AG04450 (cell line): ENCODE measurements around the gene MRPL12. TPM values are rescaled to one million over a fixed set of nuclear protein-coding genes. Genes with fewer than 3 reads are reported as not detected.

Experiments
- CTCF ChIA-PET: fragments of 300-600, 350-600 bp; formaldehyde crosslinking; extraction: SDS; loops from one replicate; lab custom pipeline; 2022; ENCODE audit warnings: antibody characterized with exemption, inconsistent platforms; lab: Charles Lee
- POLR2A ChIA-PET: fragments of 350-600 bp; formaldehyde crosslinking; extraction: SDS; loops from one replicate; lab custom pipeline; 2021; ENCODE audit warnings: antibody characterized with exemption, inconsistent platforms; lab: Yijun Ruan, JAX
- DNase-seq: peaks from one replicate; pipeline ENCODE4 v3.0.0-alpha.2; 2011; ENCODE audit warnings: low read depth, low spot score
- H3K27ac ChIP-seq: one replicate; pipeline ENCODE4 v1.5.1; 2012; ENCODE audit warnings: low read depth, low read length, control low read depth
- H3K27me3 ChIP-seq: one replicate; pipeline ENCODE4 v1.6.0; 2012; ENCODE audit warnings: low read length; ENCODE audit not compliant: control insufficient read depth, insufficient read depth
- H3K4me3 ChIP-seq: 2 replicates; pipeline ENCODE4 v1.5.1; 2011; ENCODE audit warnings: mild to moderate bottlenecking, low read depth, low read length, control low read depth
- H3K9me3 ChIP-seq: 2 replicates; pipeline ENCODE4 v1.5.1; 2012; ENCODE audit warnings: low read length; ENCODE audit not compliant: control insufficient read depth, insufficient read depth
- polyA plus RNA-seq: library from polyadenylated mRNA; depleted of rRNA; stranded (reverse); fragments of >200 nt; gene quantifications from 2 replicates; pipeline ENCODE4 v1.2.3, GENCODE V29; 2011
- TF ChIP-seq, protein P1 (sequence below): IDR thresholded peaks from 2 replicates; pipeline ENCODE4 v1.5.1; 2011; ENCODE audit warnings: low read depth, low read length, control low read depth, inconsistent platforms

The MRPL12 gene
- polyA plus RNA-seq, 1 experiment = 52.1 TPM

DNA sequence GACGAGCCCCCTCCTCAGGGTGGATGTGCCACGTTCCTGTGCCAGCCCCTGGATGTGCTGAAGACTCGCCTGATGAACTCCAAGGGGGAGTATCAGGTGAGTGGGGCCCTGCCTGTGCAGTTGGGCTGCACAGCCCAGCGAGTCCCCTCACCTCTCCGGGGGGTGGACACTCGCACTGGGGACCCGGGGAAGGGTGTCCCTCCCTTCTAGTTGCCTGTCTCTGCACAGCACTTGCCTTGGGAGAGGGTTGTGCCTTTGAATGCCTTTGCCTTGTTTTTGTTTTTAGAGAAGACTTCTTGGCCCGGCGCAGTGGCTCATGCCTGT lies 14.6 kb downstream of the MRPL12 start:
- H3K4me3 ChIP-seq = no peak overlapping the region
- ChIA-PET POLR2A (no interaction called here), CTCF (no interaction called here)
- no peak for DNase-seq
- no peaks in the 10 kb centered on the region for H3K27me3 ChIP-seq
- no peaks in the 10 kb centered on the region; the same call in 1 of the 2 replicates for H3K9me3 ChIP-seq
- TF ChIP-seq, protein P1, sequence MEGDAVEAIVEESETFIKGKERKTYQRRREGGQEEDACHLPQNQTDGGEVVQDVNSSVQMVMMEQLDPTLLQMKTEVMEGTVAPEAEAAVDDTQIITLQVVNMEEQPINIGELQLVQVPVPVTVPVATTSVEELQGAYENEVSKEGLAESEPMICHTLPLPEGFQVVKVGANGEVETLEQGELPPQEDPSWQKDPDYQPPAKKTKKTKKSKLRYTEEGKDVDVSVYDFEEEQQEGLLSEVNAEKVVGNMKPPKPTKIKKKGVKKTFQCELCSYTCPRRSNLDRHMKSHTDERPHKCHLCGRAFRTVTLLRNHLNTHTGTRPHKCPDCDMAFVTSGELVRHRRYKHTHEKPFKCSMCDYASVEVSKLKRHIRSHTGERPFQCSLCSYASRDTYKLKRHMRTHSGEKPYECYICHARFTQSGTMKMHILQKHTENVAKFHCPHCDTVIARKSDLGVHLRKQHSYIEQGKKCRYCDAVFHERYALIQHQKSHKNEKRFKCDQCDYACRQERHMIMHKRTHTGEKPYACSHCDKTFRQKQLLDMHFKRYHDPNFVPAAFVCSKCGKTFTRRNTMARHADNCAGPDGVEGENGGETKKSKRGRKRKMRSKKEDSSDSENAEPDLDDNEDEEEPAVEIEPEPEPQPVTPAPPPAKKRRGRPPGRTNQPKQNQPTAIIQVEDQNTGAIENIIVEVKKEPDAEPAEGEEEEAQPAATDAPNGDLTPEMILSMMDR = no peak
- no peak overlapping the region for H3K27ac ChIP-seq

DNA sequence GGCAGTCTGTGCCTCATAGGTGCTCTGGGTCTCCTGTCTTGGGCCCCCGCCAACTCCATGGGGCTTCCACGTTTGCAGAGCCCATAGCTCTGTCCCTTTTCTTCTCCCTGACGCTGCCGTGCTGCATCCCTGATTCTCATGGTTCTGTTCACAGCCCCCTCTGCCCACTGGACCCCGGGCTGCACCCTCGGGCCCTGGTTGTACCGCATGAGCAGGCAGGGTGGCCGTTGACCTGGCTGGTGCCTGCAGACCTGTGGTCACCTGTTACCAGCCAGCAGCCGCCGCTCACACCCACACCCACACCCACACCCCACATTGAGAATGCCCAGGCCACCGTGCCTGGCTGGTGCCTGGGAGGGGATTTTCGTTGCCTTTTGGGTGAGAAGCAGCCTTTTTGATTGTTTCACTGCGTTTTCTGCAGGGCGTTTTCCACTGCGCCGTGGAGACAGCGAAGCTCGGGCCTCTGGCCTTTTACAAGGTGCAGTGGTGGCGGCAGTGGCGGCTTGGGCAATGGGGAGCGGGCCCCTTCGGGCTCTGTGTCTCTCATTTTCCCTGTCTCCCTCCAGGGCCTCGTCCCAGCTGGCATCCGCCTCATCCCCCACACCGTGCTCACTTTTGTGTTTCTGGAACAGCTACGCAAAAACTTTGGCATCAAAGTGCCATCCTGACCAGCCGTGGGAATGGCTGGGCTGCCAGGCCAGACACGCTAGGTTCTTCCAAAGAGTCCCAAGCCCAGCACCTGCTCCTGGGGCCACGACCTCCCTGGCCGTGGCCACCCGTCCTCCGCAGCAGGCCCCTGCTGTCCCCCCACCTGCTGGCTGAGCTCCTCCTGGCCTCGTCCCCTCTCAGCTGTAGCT lies 16.5 kb downstream of the MRPL12 start:
- Histone ChIP-seq H3K27ac (no peak overlapping the region), H3K4me3 (no peak overlapping the region), H3K9me3 (no peaks in the 10 kb centered on the region; the same call in 1 of the 2 replicates), H3K27me3 (no peaks in the 10 kb centered on the region)
- POLR2A ChIA-PET = no interaction called here
- TF ChIP-seq, protein P1 = no peak
- no peak for DNase-seq
- CTCF ChIA-PET = no interaction called here

DNA sequence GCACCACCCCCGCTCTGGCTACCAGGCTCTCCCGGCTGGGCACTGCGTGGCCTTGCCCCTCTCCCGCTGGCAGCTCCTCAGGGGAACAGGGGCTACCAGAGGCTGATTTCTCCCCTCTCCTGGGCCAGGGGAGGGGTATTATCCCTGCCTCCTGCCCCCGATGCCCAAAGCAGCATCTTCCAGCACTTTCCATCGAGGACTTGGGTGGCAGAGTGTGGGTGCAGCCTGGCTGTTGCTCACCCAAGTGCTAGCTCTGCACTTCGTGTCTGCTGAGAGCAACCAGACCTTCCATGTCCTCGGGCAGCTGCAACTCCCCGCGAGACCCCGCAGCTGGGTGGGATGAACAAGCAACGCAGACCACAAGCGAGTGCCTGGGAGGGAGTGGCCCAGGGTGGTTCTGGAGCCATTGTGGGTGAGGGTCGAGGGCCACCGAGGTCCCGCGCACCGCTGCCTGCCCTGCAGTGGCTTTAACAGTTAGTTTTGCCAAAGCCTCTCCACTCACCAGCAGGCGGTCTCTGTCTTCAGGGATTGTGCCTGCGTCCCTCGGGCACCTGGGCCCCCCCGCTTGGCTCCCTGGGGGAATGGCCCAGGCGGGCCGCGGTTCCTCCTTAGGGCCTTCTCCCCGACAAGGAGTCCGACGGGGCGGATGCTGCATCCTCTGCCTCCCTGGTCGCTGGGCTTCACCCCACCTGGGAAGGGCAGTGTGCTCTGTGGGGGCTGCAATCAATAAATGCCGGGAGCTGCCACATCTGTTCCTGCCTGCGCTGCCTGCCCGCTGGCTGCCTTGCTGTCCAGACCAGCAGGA lies 17.3 kb downstream of the MRPL12 start:
- POLR2A ChIA-PET = interaction anchor here (1.9 kb wide), 1 partner anchor 8 kb away, joined by 10 read pairs; no protein-coding TSS in a partner anchor
- no peaks in the 10 kb centered on the region for H3K27me3 ChIP-seq
- CTCF ChIA-PET = no interaction called here
- DNase-seq = no peak
- TF ChIP-seq, protein P1 = no peak
- H3K4me3 ChIP-seq = no peak overlapping the region
- H3K9me3 ChIP-seq = no peaks in the 10 kb centered on the region; the same call in 1 of the 2 replicates
- no peak overlapping the region for H3K27ac ChIP-seq

DNA sequence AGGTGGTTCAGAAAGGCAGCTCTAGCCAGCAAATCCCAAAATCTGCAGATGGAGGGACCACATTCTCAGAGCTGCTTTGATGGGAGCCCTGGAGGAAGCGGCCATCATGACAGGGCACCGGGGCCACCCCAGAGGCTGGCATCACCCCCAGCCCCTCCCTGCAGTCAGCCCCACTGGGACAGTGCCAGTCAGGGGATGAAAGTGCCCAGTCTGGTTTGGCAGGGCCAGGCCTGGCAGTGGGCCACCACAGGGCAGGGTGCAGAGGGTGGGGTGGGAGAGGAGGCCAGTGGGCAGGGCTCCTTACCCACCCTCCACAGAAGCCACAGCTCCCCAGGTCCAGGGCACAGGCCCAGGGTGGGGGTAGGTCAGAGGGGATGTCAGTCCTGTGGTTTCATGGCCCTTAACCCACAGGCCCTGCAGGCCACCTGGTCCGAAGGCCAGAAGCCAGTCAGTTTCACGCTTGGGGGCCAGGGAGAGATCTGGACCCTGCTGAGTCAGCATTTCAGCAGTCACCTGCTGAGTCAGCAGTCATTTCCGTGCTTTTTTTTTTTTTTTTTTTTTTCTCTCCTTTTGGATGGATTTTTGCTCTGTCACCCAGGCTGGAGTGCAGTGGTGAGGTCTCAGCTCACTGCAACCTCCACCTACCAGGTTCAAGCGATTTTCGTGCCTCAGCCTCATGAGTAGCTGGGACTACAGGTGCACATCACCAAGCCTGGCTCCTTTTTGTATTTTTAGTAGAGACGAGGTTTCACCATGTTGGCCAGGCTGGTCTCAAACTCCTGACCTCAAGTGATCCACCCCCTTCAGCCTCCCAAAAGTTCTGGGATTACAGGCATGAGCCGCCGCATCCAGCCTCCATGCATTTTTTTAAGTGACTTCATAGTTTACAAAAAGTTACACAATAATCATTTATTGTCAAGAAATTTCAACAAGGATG lies 19.3 kb downstream of the MRPL12 start:
- POLR2A ChIA-PET = interaction anchor here (1.7 to 1.9 kb wide), 2 partner anchors 10 to 111 kb away, joined by 6 to 10 read pairs; partner anchors contain the start of gene MCRIP1
- TF ChIP-seq, protein P1 = no peak

More for the DNA sequence above, 19.3 kb downstream of the MRPL12 start:
- CTCF ChIA-PET = no interaction called here
- no peaks in the 10 kb centered on the region; the same call in 1 of the 2 replicates for H3K9me3 ChIP-seq
- no peaks in the 10 kb centered on the region for H3K27me3 ChIP-seq
- no peak overlapping the region for H3K27ac ChIP-seq
- no peak overlapping the region for H3K4me3 ChIP-seq
- DNase-seq = no peak
